Endodermal cell (in vitro differentiated cells): ENCODE data around the gene PTMS. TPM values are rescaled to one million over a fixed set of nuclear protein-coding genes. Genes with fewer than 3 reads are reported as not detected.

Experiments
- DNase-seq: peaks from one replicate; pipeline ENCODE4 v3.0.0-alpha.2; 2017
- H3K27ac ChIP-seq: 2 replicates; pipeline ENCODE4 v1.5.1; 2013; ENCODE audit warnings: mild to moderate bottlenecking, low read depth, low read length, moderate library complexity
- H3K27me3 ChIP-seq: 2 replicates; pipeline ENCODE4 v1.6.1; 2013; ENCODE audit warnings: mild to moderate bottlenecking, low read length, moderate library complexity; ENCODE audit not compliant: insufficient read depth, control insufficient read depth, poor library complexity, severe bottlenecking
- H3K36me3 ChIP-seq: 2 replicates; pipeline ENCODE4 v1.7.0; 2013; ENCODE audit warnings: mild to moderate bottlenecking, low read length, moderate library complexity; ENCODE audit not compliant: control insufficient read depth, insufficient read depth
- H3K4me1 ChIP-seq: one replicate; pipeline ENCODE4 v1.7.0; 2013; ENCODE audit warnings: low read length; ENCODE audit not compliant: control insufficient read depth, insufficient read depth
- H3K4me3 ChIP-seq: 2 replicates; pipeline ENCODE4 v1.5.1; 2013; ENCODE audit warnings: mild to moderate bottlenecking, low read length, moderate library complexity
- H3K9ac ChIP-seq: 2 replicates; pipeline ENCODE4 v1.6.1; 2013; ENCODE audit warnings: mild to moderate bottlenecking, low read length, moderate library complexity; ENCODE audit not compliant: poor library complexity, severe bottlenecking; ENCODE audit errors: extremely low read depth
- H3K9me3 ChIP-seq: 2 replicates; pipeline ENCODE4 v1.6.1; 2013; ENCODE audit warnings: mild to moderate bottlenecking, low read length, moderate library complexity; ENCODE audit not compliant: control insufficient read depth
- H3K27ac Mint-ChIP-seq: 2 replicates; pipeline ENCODE4 v1.8.0; 2020; ENCODE audit warnings: mixed read lengths
- H3K27me3 Mint-ChIP-seq: 2 replicates; pipeline ENCODE4 v1.8.0; 2021; ENCODE audit warnings: mild to moderate bottlenecking, mixed read lengths; ENCODE audit not compliant: insufficient read depth
- H3K36me3 Mint-ChIP-seq: 2 replicates; pipeline ENCODE4 v1.8.0; 2020; ENCODE audit warnings: low read depth, mixed read lengths
- H3K4me1 Mint-ChIP-seq: 2 replicates; pipeline ENCODE4 v1.8.0; 2020; ENCODE audit warnings: mixed read lengths
- H3K4me3 Mint-ChIP-seq: 2 replicates; pipeline ENCODE4 v1.8.0; 2020; ENCODE audit warnings: mild to moderate bottlenecking, moderate library complexity, mixed read lengths
- H3K9me3 Mint-ChIP-seq: 2 replicates; pipeline ENCODE4 v1.8.0; 2020; ENCODE audit warnings: mild to moderate bottlenecking, mixed read lengths
- WGBS, 2 experiments: methylation state at CpG; one replicate each; pipeline versions ENCODE4 v1.1.5 to v1.1.7; 2013; ENCODE audit warnings: missing lambda C conversion rate in 2 of 2, mixed read lengths in 1 of 2; ENCODE audit not compliant: insufficient coverage in 1 of 2, insufficient read length in 1 of 2; 5-methylcytosine and 5-hydroxymethylcytosine counted together
- total RNA-seq, 2 donors: library from RNA; stranded (reverse); fragmentation: NEBNext Ultra II Directional in 1 of 2; extraction: Animal tissue kit (Norgen Biotek cat#: 25700) in 1 of 2; gene quantifications; 2 replicates in 1 of 2; 3 replicates in 1 of 2; pipeline ENCODE4 v1.2.1, GENCODE V29; 2021
- TF ChIP-seq, protein P1 (sequence below): fragments of 200-600 bp; sonication (generic); conservative IDR thresholded peaks from 2 replicates; pipeline ENCODE4 v1.5.0; 2021; ENCODE audit warnings: antibody characterized with exemption, mild to moderate bottlenecking

The PTMS gene
- total RNA-seq, 2 donors from 2014 or later, result 637 to 888 TPM

GRCh38 chr12:6780573-6780972, 14.4 kb downstream of the PTMS start:
- H3K9ac ChIP-seq, result no peak overlapping the region
- peaks cover 50% of the 10 kb centered on the region for H3K27me3 Mint-ChIP-seq
- no peaks in the 10 kb centered on the region for H3K9me3 ChIP-seq
- no peak overlapping the region for H3K27ac ChIP-seq
- H3K36me3 ChIP-seq, result peaks cover 4% of the 10 kb centered on the region
- peaks cover 6% of the 10 kb centered on the region for H3K27me3 ChIP-seq
- TF ChIP-seq, protein P1, sequence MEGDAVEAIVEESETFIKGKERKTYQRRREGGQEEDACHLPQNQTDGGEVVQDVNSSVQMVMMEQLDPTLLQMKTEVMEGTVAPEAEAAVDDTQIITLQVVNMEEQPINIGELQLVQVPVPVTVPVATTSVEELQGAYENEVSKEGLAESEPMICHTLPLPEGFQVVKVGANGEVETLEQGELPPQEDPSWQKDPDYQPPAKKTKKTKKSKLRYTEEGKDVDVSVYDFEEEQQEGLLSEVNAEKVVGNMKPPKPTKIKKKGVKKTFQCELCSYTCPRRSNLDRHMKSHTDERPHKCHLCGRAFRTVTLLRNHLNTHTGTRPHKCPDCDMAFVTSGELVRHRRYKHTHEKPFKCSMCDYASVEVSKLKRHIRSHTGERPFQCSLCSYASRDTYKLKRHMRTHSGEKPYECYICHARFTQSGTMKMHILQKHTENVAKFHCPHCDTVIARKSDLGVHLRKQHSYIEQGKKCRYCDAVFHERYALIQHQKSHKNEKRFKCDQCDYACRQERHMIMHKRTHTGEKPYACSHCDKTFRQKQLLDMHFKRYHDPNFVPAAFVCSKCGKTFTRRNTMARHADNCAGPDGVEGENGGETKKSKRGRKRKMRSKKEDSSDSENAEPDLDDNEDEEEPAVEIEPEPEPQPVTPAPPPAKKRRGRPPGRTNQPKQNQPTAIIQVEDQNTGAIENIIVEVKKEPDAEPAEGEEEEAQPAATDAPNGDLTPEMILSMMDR, result no peak
- no peaks in the 10 kb centered on the region for H3K9me3 Mint-ChIP-seq
- no peak overlapping the region for H3K27ac Mint-ChIP-seq
- H3K4me3 ChIP-seq, result no peak overlapping the region
- peaks cover 32% of the 10 kb centered on the region for H3K4me1 Mint-ChIP-seq
- H3K4me1 ChIP-seq, result peaks cover 13% of the 10 kb centered on the region
- peaks cover 13% of the 10 kb centered on the region for H3K36me3 Mint-ChIP-seq
- DNase-seq, result peak; percentile 35
- 85 to 91% methylated on average over 3 to 6 of the region's 6 CpGs for WGBS, 2 experiments
- H3K4me3 Mint-ChIP-seq, result no peak overlapping the region

DNA sequence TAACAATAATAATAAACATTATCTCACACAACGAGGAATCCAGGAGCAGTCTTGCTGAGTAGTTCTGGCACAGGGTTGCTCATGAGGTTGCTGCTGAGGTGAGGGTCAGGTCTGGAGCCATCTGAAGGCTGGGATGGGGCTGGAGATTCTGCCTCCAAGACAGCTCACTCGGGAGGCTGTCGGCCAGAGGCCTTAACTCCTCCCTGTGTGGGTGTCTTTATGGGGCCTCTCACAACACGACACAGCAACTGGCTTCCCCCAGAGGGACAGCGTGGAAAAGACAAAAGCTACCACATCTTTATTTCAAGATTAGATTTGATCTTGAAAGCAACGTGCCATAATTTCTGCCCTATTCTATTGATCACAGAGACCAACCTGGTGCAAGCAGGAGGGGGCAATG, 16.0 kb downstream of the PTMS start:
- Mint-ChIP-seq H3K36me3 (peaks cover 3% of the 10 kb centered on the region), H3K4me3 (no peak overlapping the region)
- no peak for DNase-seq

GRCh38 chr12:6782850-6783566, 16.8 kb downstream of the PTMS start:
- H3K4me1 Mint-ChIP-seq, result peaks cover 26% of the 10 kb centered on the region
- no peaks in the 10 kb centered on the region for H3K9me3 ChIP-seq
- peaks cover 26% of the 10 kb centered on the region for H3K27me3 Mint-ChIP-seq
- H3K27ac ChIP-seq, result no peak overlapping the region
- TF ChIP-seq, protein P1, result no peak
- no peak overlapping the region for H3K27ac Mint-ChIP-seq
- no peaks in the 10 kb centered on the region for H3K36me3 Mint-ChIP-seq
- H3K36me3 ChIP-seq, result no peaks in the 10 kb centered on the region
- 62 to 80% methylated on average over 3 to 9 of the region's 10 CpGs for WGBS, 2 experiments
- peaks cover 13% of the 10 kb centered on the region for H3K4me1 ChIP-seq
- no peak overlapping the region for H3K9ac ChIP-seq
- H3K4me3 Mint-ChIP-seq, result no peak overlapping the region
- DNase-seq, result peak; percentile 37
- H3K4me3 ChIP-seq, result no peak overlapping the region
- no peaks in the 10 kb centered on the region for H3K27me3 ChIP-seq
- no peaks in the 10 kb centered on the region for H3K9me3 Mint-ChIP-seq

More for the DNA sequence above, 16.0 kb downstream of the PTMS start:
- Histone ChIP-seq H3K9ac (no peak overlapping the region), H3K4me1 (peaks cover 19% of the 10 kb centered on the region), H3K4me3 (no peak overlapping the region), H3K27me3 (peaks cover 6% of the 10 kb centered on the region), H3K27ac (no peak overlapping the region), H3K9me3 (no peaks in the 10 kb centered on the region), H3K36me3 (no peaks in the 10 kb centered on the region)
- Mint-ChIP-seq H3K9me3 (no peaks in the 10 kb centered on the region), H3K4me1 (peaks cover 32% of the 10 kb centered on the region), H3K27ac (no peak overlapping the region), H3K27me3 (peaks cover 35% of the 10 kb centered on the region)
- WGBS, 2 experiments, result 78 to 94% methylated on average over 3 to 6 of the region's 6 CpGs
- TF ChIP-seq, protein P1, result no peak
